Sigmoid colon (tissue), 7 donors: Measurements from ENCODE around the gene ATP6V1D. TPM values are rescaled to one million over a fixed set of nuclear protein-coding genes. Genes with fewer than 3 reads are reported as not detected.

Source experiments
- DNase-seq: peaks from one replicate; pipeline ENCODE4 v3.0.0-alpha.2; 2019
- H3K27ac ChIP-seq, 4 donors: fragments of 200-600 bp; sonication (generic); one replicate each; pipeline ENCODE4 v1.5.1; 2016 to 2019; ENCODE audit warnings: mild to moderate bottlenecking in 1 of 4
- H3K27me3 ChIP-seq, 3 donors: fragments of 200-600 bp; sonication (generic); one replicate each; pipeline ENCODE4 v1.5.1; 2019; ENCODE audit warnings: mild to moderate bottlenecking in 1 of 3
- H3K36me3 ChIP-seq, 4 donors: fragments of 200-600 bp; sonication (generic); one replicate each; pipeline ENCODE4 v1.5.1; 2016 to 2019
- H3K4me1 ChIP-seq, 4 donors: fragments of 200-600 bp; sonication (generic); one replicate each; pipeline ENCODE4 v1.5.1; 2017 to 2019
- H3K4me3 ChIP-seq, 4 donors: fragments of 200-600 bp; sonication (generic); one replicate each; pipeline ENCODE4 v1.5.1; 2017 to 2019; ENCODE audit warnings: mild to moderate bottlenecking in 2 of 4, moderate library complexity in 1 of 4
- H3K9me3 ChIP-seq, 4 donors: fragments of 200-600 bp in 3 of 4; sonication (generic) in 3 of 4; one replicate each; pipeline versions ENCODE4 v1.5.1 to v1.6.1; 2013 to 2019
- CTCF ChIP-seq, 4 experiments: fragments of 450-650 bp in 3 of 4; fragments of 200-600 bp in 1 of 4; IDR thresholded peaks; one replicate each; pipeline ENCODE4 v1.5.1; 2016 to 2019; ENCODE audit warnings: antibody characterized with exemption in 4 of 4, mild to moderate bottlenecking in 3 of 4, moderate library complexity in 2 of 4
- EP300 ChIP-seq, 4 donors: sonication (generic); formaldehyde crosslinking; IDR thresholded peaks; one replicate each; pipeline ENCODE4 v1.6.1; 2017; ENCODE audit warnings: antibody characterized with exemption in 4 of 4
- POLR2A ChIP-seq, 2 donors: fragments of 450-650 bp; IDR thresholded peaks; one replicate each; pipeline ENCODE4 v1.6.1; 2016; ENCODE audit warnings: antibody characterized with exemption in 2 of 2, mild to moderate bottlenecking in 2 of 2, moderate library complexity in 2 of 2
- POLR2AphosphoS5 ChIP-seq, 4 donors: sonication (generic); formaldehyde crosslinking; IDR thresholded peaks; one replicate each; pipeline ENCODE4 v1.6.1; 2017; ENCODE audit warnings: antibody characterized with exemption in 4 of 4
- WGBS, 2 donors: extraction: QIAGEN DNeasy Blood & Tissue Kit; methylation state at CpG; one replicate each; pipeline ENCODE4 v1.1.7; 2013; 5-methylcytosine and 5-hydroxymethylcytosine counted together
- intact Hi-C: fragments of 100-400 bp; cut with DNase I; formaldehyde crosslinking; loops from one replicate; pipeline ENCODE4 v1.15.1; 2023
- polyA plus RNA-seq, 3 donors: library from polyadenylated mRNA; stranded (reverse); fragments of 200-250 nt; gene quantifications; one replicate each; pipeline ENCODE4 v1.2.3, GENCODE V29; 2013
- total RNA-seq, 4 donors: library from RNA; depleted of rRNA; stranded (reverse); fragments of >200 nt; gene quantifications; one replicate each; pipeline ENCODE4 v1.1.0, GENCODE V29; 2016
- donor health status: healthy with polysubstance abuse.
- donor health status: Bipolar disorder and iron deficiency.
- donor health status: healthy.

ATP6V1D gene
- total and polyA plus RNA-seq, 7 donors: 64.1 to 181 (median 79.7) TPM

- Histone ChIP-seq H3K9me3 (no peaks in the 10 kb centered on the region), H3K36me3 (no peaks in the 10 kb centered on the region), H3K4me3 (no peak overlapping the region), H3K4me1 (no peaks in the 10 kb centered on the region), H3K27ac (no peak overlapping the region), H3K27me3 (no peaks in the 10 kb centered on the region)
- WGBS, 2 donors: 86 to 94% methylated on average over 2 of the region's 2 CpGs
- DNase-seq: no peak
- no peak for TF ChIP-seq CTCF (IDR thresholded peaks at IDR 0.05)
- TF ChIP-seq POLR2A (IDR thresholded peaks at IDR 0.05): no peak
- TF ChIP-seq EP300 (IDR thresholded peaks at IDR 0.05): no peak
- TF ChIP-seq POLR2AphosphoS5 (IDR thresholded peaks at IDR 0.05): no peak
- intact Hi-C loops: no loop called here
Measured at GRCh38 chr14:67396381-67396970, 36.9 kb upstream of the ATP6V1D start.

- Histone ChIP-seq H3K27ac (no peak overlapping the region), H3K36me3 (no peaks in the 10 kb centered on the region), H3K27me3 (no peaks in the 10 kb centered on the region), H3K9me3 (no peaks in the 10 kb centered on the region), H3K4me1 (no peaks in the 10 kb centered on the region), H3K4me3 (no peak overlapping the region)
- intact Hi-C loops: no loop called here
- 92% methylated on average over 5 of the region's 5 CpGs for WGBS, 2 donors
- TF ChIP-seq POLR2A (IDR thresholded peaks at IDR 0.05) (no peak), POLR2AphosphoS5 (IDR thresholded peaks at IDR 0.05) (no peak), EP300 (IDR thresholded peaks at IDR 0.05) (no peak), CTCF (IDR thresholded peaks at IDR 0.05) (no peak)
- DNase-seq: no peak
Measured at GRCh38 chr14:67395876-67396189, 36.2 kb upstream of the ATP6V1D start.

GRCh38 chr14:67395086-67395875, 35.7 kb upstream of the ATP6V1D start:
- TF ChIP-seq POLR2A (IDR thresholded peaks at IDR 0.05) (no peak), CTCF (IDR thresholded peaks at IDR 0.05) (no peak), EP300 (IDR thresholded peaks at IDR 0.05) (no peak), POLR2AphosphoS5 (IDR thresholded peaks at IDR 0.05) (no peak)
- intact Hi-C loops: no loop called here
- H3K27me3 ChIP-seq: no peaks in the 10 kb centered on the region
- H3K36me3 ChIP-seq: no peaks in the 10 kb centered on the region
- no peaks in the 10 kb centered on the region for H3K9me3 ChIP-seq
- WGBS, 2 donors: 84 to 86% methylated on average over 16 of the region's 16 CpGs
- H3K4me3 ChIP-seq: no peak overlapping the region
- no peak for DNase-seq
- no peaks in the 10 kb centered on the region for H3K4me1 ChIP-seq
- no peak overlapping the region for H3K27ac ChIP-seq

- no peaks in the 10 kb centered on the region for H3K36me3 ChIP-seq
- DNase-seq: no peak
- no peak overlapping the region for H3K4me3 ChIP-seq
- no peaks in the 10 kb centered on the region for H3K4me1 ChIP-seq
- 65% methylated on average over 6 of the region's 6 CpGs for WGBS, 2 donors
- intact Hi-C loops: no loop called here
- H3K27me3 ChIP-seq: no peaks in the 10 kb centered on the region
- TF ChIP-seq POLR2A (IDR thresholded peaks at IDR 0.05): no peak
- TF ChIP-seq EP300 (IDR thresholded peaks at IDR 0.05): no peak
- no peak for TF ChIP-seq CTCF (IDR thresholded peaks at IDR 0.05)
- no peak overlapping the region for H3K27ac ChIP-seq
- no peaks in the 10 kb centered on the region for H3K9me3 ChIP-seq
Measured at GRCh38 chr14:67393689-67394088, 34.1 kb upstream of the ATP6V1D start.
